HEK293T (cell line): ENCODE measurements around the gene SIGMAR1.

Experiments used
- FOXM1 ChIP-seq: fragments of 450-650 bp; IDR thresholded peaks from 2 replicates; pipeline ENCODE4 v1.6.1; 2017; ENCODE audit warnings: mild to moderate bottlenecking, borderline replicate concordance
- HDGF ChIP-seq: fragments of 450-650 bp; IDR thresholded peaks from 2 replicates; pipeline ENCODE4 v1.6.1; 2017; ENCODE audit warnings: antibody characterized with exemption, borderline replicate concordance
- NFRKB ChIP-seq: fragments of 450-650 bp; IDR thresholded peaks from 2 replicates; pipeline ENCODE4 v1.6.1; 2016; ENCODE audit warnings: mild to moderate bottlenecking, moderate library complexity
- PKNOX1 ChIP-seq: fragments of 450-650 bp; IDR thresholded peaks from 2 replicates; pipeline ENCODE4 v1.6.1; 2016

GRCh38 chr9:34634551-34635248 lies 2.9 kb downstream of the SIGMAR1 start:
- TF ChIP-seq NFRKB = no peak
- TF ChIP-seq FOXM1 = no peak
- TF ChIP-seq HDGF = no peak
- no peak for TF ChIP-seq PKNOX1
